ENCODE measurements around the gene N4BP2L1. TPM values are rescaled to one million over a fixed set of nuclear protein-coding genes. Genes with fewer than 3 reads are reported as not detected.

Gene N4BP2L1
- polyA plus RNA-seq, 1 experiment: 0.43 TPM

- Histone ChIP-seq H3K36me3 (ENCODE audit: control insufficient read depth, insufficient read depth, low read length) (no peaks in the 10 kb centered on the region), H3K27me3 (ENCODE audit: control insufficient read depth, insufficient read depth, low read length) (no peaks in the 10 kb centered on the region), H3K4me3 (ENCODE audit: low read depth, low read length) (no peak overlapping the region)
- TF ChIP-seq, protein P1, sequence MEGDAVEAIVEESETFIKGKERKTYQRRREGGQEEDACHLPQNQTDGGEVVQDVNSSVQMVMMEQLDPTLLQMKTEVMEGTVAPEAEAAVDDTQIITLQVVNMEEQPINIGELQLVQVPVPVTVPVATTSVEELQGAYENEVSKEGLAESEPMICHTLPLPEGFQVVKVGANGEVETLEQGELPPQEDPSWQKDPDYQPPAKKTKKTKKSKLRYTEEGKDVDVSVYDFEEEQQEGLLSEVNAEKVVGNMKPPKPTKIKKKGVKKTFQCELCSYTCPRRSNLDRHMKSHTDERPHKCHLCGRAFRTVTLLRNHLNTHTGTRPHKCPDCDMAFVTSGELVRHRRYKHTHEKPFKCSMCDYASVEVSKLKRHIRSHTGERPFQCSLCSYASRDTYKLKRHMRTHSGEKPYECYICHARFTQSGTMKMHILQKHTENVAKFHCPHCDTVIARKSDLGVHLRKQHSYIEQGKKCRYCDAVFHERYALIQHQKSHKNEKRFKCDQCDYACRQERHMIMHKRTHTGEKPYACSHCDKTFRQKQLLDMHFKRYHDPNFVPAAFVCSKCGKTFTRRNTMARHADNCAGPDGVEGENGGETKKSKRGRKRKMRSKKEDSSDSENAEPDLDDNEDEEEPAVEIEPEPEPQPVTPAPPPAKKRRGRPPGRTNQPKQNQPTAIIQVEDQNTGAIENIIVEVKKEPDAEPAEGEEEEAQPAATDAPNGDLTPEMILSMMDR (IDR thresholded peaks at IDR 0.05; ENCODE audit: insufficient read depth, low read depth, low read length): no peak
- ChIA-PET POLR2A (no interaction called here), CTCF (no interaction called here)
- DNase-seq (ENCODE audit: low read depth): no peak
Measured at GRCh38 chr13:32431361-32431760, 3.4 kb upstream of the N4BP2L1 start.

GRCh38 chr13:32430018-32430747, 2.3 kb upstream of the N4BP2L1 start:
- no peak for DNase-seq (ENCODE audit: low read depth)
- H3K4me3 ChIP-seq (ENCODE audit: low read depth, low read length): no peak overlapping the region
- TF ChIP-seq, protein P1 (IDR thresholded peaks at IDR 0.05; ENCODE audit: insufficient read depth, low read depth, low read length): no peak
- ChIA-PET CTCF (no interaction called here), POLR2A (no interaction called here)
- H3K36me3 ChIP-seq (ENCODE audit: control insufficient read depth, insufficient read depth, low read length): no peaks in the 10 kb centered on the region
- no peaks in the 10 kb centered on the region for H3K27me3 ChIP-seq (ENCODE audit: control insufficient read depth, insufficient read depth, low read length)

- ChIA-PET CTCF (interaction anchor here (0.8 kb wide), 1 partner anchor 57 kb away, joined by 3 read pairs; no protein-coding TSS in a partner anchor), POLR2A (no interaction called here)
- DNase-seq (ENCODE audit: low read depth): no peak
- H3K4me3 ChIP-seq (ENCODE audit: low read depth, low read length): no peak overlapping the region
- no peaks in the 10 kb centered on the region for H3K36me3 ChIP-seq (ENCODE audit: control insufficient read depth, insufficient read depth, low read length)
- TF ChIP-seq, protein P1 (IDR thresholded peaks at IDR 0.05; ENCODE audit: insufficient read depth, low read depth, low read length): no peak
- H3K27me3 ChIP-seq (ENCODE audit: control insufficient read depth, insufficient read depth, low read length): no peaks in the 10 kb centered on the region
Measured at GRCh38 chr13:32429433-32429909, 1.5 kb upstream of the N4BP2L1 start.

GRCh38 chr13:32428581-32429432, 877 bp upstream of the N4BP2L1 start:
- no peaks in the 10 kb centered on the region for H3K36me3 ChIP-seq (ENCODE audit: control insufficient read depth, insufficient read depth, low read length)
- TF ChIP-seq, protein P1 (IDR thresholded peaks at IDR 0.05; ENCODE audit: insufficient read depth, low read depth, low read length): no peak
- DNase-seq (ENCODE audit: low read depth): no peak
- H3K27me3 ChIP-seq (ENCODE audit: control insufficient read depth, insufficient read depth, low read length): no peaks in the 10 kb centered on the region
- CTCF ChIA-PET: interaction anchor here (0.6 to 1.1 kb wide), 3 partner anchors 44 to 1387 kb away, joined by 3 read pairs; no protein-coding TSS in a partner anchor
- no peak overlapping the region for H3K4me3 ChIP-seq (ENCODE audit: low read depth, low read length)
- POLR2A ChIA-PET: no interaction called here
